Ishikawa (cell line): Measurements from ENCODE around the gene DUS2.

ENCODE experiments used
- CEBPB ChIP-seq: IDR thresholded peaks from 2 replicates; pipeline ENCODE4 v1.6.1; 2012
- EGR1 ChIP-seq: IDR thresholded peaks from 2 replicates; pipeline ENCODE4 v1.6.1; 2012
- MAX ChIP-seq: IDR thresholded peaks from 2 replicates; pipeline ENCODE4 v1.6.1; 2012
- TAF1 ChIP-seq: IDR thresholded peaks from 2 replicates; pipeline ENCODE4 v1.6.1; 2012; ENCODE audit warnings: low read depth, mild to moderate bottlenecking

GRCh38 chr16:68021490-68021889 is 1.6 kb upstream of the DUS2 start:
- TF ChIP-seq TAF1 (no peak), EGR1 (no peak), CEBPB (no peak), MAX (no peak)
